H54 (cell line): ENCODE data around the gene IFT43.

Experiments used
- DNase-seq: peaks from one replicate; pipeline ENCODE4 v3.0.0; 2011; ENCODE audit warnings: low spot score, mixed read lengths; ENCODE audit not compliant: insufficient read length
- FAIRE-seq: peaks from 3 replicates; lab custom pipeline; 2011; peaks lifted over from hg19 to GRCh38; lab: Jason Lieb, UNC
- POLR2A ChIP-seq: IDR thresholded peaks from 2 replicates; pipeline ENCODE4 v1.6.1; 2011; ENCODE audit warnings: low read depth, mild to moderate bottlenecking, low read length

Gene IFT43

GRCh38 chr14:76133103-76133502, 147.5 kb downstream of the IFT43 start:
- FAIRE-seq = no peak
- TF ChIP-seq POLR2A = no peak
- peak; percentile 30 for DNase-seq
